ES-I3 (cell line): Measurements from ENCODE around the gene SCFD2.
"Not testable (repeated sequence)": the region's sequence is repeated elsewhere in the genome, so short reads cannot be mapped to it uniquely, and the experiment has no call there.

ENCODE experiments used
- H3K36me3 ChIP-seq: 2 replicates; pipeline ENCODE4 v1.6.1; 2013; ENCODE audit warnings: mild to moderate bottlenecking, low read length, control low read depth, moderate library complexity; ENCODE audit not compliant: insufficient read depth
- H3K4me1 ChIP-seq: 2 replicates; pipeline ENCODE4 v1.6.1; 2013; ENCODE audit warnings: mild to moderate bottlenecking, control low read depth, low read length; ENCODE audit not compliant: insufficient read depth
- H3K9ac ChIP-seq: 2 replicates; pipeline ENCODE4 v1.6.1; 2013; ENCODE audit warnings: low read depth, mild to moderate bottlenecking, low read length, moderate library complexity
- H3K9me3 ChIP-seq: 2 replicates; pipeline ENCODE4 v1.6.1; 2013; ENCODE audit warnings: mild to moderate bottlenecking, low read length, moderate library complexity; ENCODE audit not compliant: control insufficient read depth, insufficient read depth

Gene SCFD2

DNA sequence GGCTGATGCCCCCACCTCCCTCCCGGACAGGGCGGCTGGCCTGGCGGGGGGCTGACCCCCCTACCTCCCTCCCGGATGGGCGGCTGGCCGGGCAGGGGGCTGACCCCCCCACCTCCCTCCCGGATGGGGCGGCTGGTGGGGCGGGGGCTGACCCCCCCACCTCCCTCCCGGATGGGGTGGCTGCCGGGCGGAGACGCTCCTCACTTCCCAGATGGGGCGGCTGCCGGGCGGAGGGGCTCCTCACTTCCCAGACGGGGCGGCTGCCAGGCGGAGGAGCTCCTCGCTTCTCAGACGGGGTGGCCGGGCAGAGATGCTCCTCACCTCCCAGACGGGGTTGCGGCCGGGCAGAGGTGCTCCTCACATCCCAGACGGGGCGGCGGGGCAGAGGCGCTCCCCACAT is 127.5 kb downstream of the SCFD2 start:
- not testable (repeated sequence) for H3K9ac ChIP-seq, H3K36me3 ChIP-seq, H3K4me1 ChIP-seq, H3K9me3 ChIP-seq

DNA sequence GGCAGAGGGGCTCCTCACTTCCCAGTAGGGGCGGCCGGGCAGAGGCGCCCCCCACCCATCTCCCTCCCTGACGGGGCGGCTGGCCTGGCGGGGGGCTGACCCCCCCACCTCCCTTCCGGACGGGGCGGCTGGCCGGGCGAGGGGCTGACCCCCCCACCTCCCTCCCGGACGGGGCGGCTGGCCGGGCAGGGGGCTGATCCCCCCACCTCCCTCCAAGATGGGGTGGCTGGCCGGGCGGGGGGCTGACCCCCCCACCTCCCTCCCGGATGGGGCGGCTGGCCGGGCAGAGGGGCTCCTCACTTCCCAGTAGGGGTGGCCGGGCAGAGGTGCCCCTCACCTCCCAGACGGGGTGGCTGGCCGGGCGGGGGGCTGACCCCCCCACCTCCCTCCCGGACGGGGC is 128.1 kb downstream of the SCFD2 start:
- not testable (repeated sequence) for H3K9ac ChIP-seq, H3K36me3 ChIP-seq, H3K4me1 ChIP-seq, H3K9me3 ChIP-seq

DNA sequence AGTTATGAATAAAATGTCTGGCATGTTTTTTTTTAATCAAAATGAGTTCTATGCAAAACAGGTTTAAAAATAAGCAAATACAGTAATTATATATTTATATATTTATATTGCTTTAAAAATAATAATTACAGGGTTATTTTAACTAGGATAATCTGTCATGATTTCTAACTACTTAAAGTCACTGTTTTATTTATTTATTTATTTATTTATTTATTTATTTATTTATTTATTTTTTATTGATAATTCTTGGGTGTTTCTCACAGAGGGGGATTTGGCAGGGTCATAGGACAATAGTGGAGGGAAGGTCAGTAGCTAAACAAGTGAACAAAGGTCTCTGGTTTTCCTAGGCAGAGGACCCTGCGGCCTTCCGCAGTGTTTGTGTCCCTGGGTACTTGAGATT is 129.2 kb downstream of the SCFD2 start:
- not testable (repeated sequence) for H3K4me1 ChIP-seq, H3K9me3 ChIP-seq, H3K9ac ChIP-seq, H3K36me3 ChIP-seq

DNA sequence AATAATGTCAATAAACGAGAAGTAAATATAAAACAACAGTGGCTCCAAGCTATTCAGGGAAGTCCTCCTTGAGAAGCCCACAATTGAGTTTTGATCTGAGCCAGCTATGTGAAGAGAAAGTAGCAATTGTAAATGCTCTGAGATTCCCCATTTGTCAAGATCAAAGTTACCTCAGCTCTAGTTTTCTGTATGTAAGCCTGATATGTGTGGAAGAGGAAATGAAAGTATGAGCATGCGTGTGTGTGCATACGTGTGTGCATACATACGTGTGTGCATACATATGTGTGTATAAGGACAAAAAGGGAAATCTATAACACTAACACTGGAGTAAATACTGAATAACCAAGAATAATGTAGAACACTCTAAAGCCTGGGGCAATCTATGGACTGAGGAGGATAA is 130.3 kb downstream of the SCFD2 start:
- no peak overlapping the region for H3K9ac ChIP-seq

DNA sequence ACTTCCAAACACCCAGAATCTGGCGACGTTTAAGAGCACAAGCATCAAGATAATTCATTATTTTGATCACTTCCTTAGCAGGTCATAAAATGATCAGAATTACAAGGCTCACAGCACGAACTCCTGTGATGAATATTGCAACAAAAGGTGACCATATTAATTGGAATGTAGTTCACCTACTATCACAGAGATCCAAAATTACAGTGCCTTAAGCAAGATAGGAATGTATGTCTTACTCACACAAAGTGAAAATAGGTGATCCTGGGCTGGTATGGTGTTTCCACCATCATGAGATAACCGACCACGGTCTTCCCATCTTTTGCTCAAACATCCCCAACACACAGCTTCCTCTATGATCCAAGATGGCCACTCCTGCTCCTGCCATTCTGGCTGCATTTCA is 131.2 kb downstream of the SCFD2 start:
- Histone ChIP-seq H3K4me1 (no peaks in the 10 kb centered on the region), H3K9me3 (no peaks in the 10 kb centered on the region)

More for the DNA sequence above, 130.3 kb downstream of the SCFD2 start:
- Histone ChIP-seq H3K36me3 (no peaks in the 10 kb centered on the region), H3K4me1 (no peaks in the 10 kb centered on the region), H3K9me3 (no peaks in the 10 kb centered on the region)

DNA sequence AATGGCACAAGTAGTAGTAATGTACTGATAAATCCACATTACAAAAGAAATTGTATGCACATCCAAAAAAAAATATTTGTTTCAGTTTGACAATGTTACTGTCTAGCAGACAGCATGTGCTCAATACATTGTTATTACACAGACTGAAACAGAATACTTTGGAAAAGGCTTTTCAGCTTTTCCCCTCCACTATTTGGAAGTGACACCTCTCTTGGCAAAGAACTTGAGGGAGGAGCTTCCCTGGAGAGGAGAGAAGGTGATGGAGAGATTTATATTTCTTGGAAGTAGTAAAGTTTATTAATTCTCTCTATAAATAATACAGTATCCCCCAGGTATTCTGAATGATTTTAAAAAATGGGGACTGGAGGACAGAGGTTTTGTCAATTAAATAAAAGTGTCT is 131.8 kb downstream of the SCFD2 start:
- no peaks in the 10 kb centered on the region for H3K4me1 ChIP-seq
- no peaks in the 10 kb centered on the region for H3K9me3 ChIP-seq
- no peak overlapping the region for H3K9ac ChIP-seq
- H3K36me3 ChIP-seq = no peaks in the 10 kb centered on the region

More for the DNA sequence above, 131.2 kb downstream of the SCFD2 start:
- Histone ChIP-seq H3K9ac (no peak overlapping the region), H3K36me3 (no peaks in the 10 kb centered on the region)

DNA sequence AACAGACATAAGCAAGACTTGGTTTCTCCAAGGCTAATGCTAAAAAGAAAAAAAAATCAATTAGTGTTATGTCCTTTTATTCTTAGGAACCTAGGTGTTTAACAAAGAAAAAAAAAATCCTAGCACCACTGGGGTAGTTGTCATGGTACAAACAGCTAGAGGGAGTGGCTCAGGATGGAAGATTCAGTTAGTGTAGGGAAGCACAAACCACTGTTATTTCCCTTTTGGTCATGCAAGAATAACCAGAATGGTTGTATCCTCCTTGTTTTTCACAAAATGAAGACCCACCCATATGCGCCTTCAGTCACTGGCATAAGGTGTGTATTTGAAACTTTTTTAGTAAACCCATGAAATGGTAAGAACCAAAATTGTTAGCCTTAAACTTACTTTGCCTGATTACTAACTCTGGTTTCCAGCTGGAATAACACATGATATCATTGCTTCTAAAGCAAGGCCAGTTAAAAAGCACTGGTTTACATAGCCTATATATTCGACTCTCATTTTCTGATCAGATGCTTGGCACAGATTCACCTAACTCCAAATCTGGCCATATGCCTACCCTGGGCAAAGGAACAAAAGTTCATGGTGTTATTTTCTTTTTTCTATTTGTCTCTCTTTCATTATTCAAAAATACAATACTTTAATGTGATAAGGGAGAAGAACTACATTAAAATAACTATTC is 132.6 kb downstream of the SCFD2 start:
- Histone ChIP-seq H3K9ac (no peak overlapping the region), H3K9me3 (no peaks in the 10 kb centered on the region), H3K4me1 (no peaks in the 10 kb centered on the region), H3K36me3 (no peaks in the 10 kb centered on the region)

DNA sequence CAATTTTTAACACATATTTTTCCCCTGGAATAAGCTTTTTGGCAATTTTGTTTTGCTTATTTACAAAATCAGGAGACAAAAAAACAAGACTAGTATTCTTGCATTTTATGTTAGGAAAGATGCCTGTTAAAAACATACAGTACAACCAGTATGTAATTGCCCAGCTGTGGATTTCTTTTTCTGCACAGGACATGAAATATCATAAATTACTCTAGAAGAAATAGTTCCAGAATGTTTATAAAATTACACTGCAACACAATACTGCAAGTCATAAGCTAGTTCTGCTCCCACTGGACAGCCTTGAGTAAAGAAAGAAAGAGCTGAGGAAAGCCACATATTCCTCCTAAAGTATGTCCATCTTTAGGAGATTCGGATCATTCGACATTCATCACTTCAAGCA is 133.5 kb downstream of the SCFD2 start:
- Histone ChIP-seq H3K9me3 (no peaks in the 10 kb centered on the region), H3K4me1 (no peaks in the 10 kb centered on the region), H3K9ac (no peak overlapping the region), H3K36me3 (no peaks in the 10 kb centered on the region)

DNA sequence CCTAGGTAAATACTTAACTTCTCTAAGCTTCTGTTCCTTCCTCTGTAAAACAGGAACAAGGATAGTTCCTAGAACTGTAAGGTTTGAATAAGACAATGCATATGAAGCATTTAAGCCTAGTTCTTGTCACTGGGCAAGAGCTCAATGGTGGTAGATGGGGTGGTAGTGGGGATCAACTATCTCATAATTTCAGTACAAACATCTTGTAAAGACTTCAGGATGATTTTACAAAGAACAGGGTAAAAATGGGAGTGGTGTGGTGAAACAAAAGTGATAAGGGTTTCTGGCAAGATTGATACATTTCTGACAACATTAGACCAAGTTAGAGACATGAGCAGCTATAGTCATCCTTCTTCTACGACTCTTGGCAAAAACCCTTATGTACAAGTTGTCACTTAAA is 137.8 kb downstream of the SCFD2 start:
- Histone ChIP-seq H3K36me3 (no peaks in the 10 kb centered on the region), H3K9me3 (no peaks in the 10 kb centered on the region), H3K4me1 (no peaks in the 10 kb centered on the region), H3K9ac (no peak overlapping the region)

DNA sequence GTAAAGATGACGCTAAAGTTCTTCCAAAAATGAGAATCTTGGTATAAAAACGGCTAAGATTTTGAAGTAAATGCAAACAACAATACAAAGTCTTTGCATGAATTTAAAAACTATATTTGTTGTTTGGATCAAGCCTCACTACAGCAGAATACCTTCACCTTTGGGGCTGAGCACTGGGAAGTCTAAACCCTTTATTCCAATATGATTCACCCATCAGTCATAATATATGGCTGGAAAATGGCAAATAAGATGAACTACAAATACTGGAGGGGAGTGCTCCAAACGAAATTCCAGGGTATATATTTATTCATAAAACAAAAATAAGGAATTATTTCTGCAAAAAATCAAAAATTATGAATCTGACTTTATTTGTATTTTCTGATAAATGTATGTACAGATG is 138.4 kb downstream of the SCFD2 start:
- Histone ChIP-seq H3K9me3 (no peaks in the 10 kb centered on the region), H3K4me1 (no peaks in the 10 kb centered on the region), H3K9ac (no peak overlapping the region), H3K36me3 (no peaks in the 10 kb centered on the region)

DNA sequence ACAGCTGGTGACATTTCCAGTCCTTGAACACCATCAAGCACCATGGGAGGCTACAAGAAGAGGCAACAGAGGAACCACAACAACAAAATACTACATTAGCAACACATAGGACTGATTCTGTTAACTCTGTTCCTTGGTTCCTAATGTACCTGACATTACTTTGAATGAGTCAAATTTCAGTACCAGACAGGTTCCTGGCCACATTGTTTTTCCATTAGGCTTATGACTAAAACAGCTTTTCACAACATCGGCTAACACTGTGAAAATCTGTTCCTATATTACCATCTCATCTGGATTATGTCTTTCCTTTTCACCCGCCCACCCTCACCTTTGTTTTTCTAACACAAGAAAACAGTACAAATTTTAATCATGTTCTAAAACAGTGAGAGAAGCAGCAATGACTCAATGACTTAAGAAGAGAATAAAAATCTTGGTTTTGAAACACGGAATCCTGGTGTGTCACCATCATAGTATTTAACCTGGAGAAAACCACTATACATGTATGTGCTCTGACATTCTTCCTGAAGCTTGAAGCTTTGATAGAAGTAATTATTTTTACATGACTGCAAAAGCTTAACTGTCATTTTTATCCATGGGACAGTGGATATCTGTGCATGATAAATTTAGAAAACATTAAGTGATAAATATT is 143.9 kb downstream of the SCFD2 start:
- Histone ChIP-seq H3K9ac (no peak overlapping the region), H3K36me3 (no peaks in the 10 kb centered on the region), H3K4me1 (no peaks in the 10 kb centered on the region), H3K9me3 (no peaks in the 10 kb centered on the region)

DNA sequence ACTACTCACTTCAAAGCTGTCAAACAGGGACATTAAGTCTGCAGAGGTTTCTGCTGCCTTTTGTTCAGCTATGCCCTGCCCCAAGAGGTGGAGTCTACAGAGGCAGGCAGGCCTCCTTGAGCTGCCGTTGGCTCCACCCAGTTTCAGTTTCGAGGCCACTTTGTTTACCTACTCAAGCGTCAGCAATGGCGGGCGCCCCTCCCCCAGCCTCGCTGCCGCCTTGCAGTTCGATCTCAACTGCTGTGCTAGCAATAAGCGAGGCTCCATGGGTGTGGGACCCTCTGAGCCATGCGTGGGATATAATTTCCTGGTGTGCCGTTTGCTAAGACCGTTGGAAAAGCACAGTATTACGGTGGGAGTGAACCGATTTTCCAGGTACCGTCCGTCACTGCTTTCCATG is 146.7 kb downstream of the SCFD2 start:
- H3K9ac ChIP-seq, H3K9me3 ChIP-seq, H3K4me1 ChIP-seq, H3K36me3 ChIP-seq: not testable (repeated sequence)

DNA sequence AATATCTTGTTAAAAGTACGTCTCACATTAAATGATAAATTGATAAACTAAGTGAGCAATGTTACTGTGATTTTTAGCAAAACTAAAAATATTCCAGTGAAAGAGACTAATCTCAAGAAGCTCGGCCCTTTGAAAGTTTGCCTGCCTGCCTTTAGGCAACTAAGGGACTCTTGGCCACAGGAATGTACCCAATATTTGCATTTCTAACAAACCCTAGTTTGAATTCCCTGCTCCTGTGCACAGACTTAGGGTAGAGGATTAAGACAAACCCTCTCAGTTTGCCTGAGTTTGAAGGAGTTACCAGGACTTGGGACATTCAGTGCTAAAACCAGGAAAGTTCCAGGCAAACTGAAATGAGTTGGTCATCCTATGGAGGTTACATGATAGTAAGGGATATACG is 157.1 kb downstream of the SCFD2 start:
- no peaks in the 10 kb centered on the region for H3K9me3 ChIP-seq
- peaks cover 10% of the 10 kb centered on the region; the same call in 1 of the 2 replicates for H3K4me1 ChIP-seq
- no peak overlapping the region for H3K9ac ChIP-seq
- no peaks in the 10 kb centered on the region for H3K36me3 ChIP-seq

DNA sequence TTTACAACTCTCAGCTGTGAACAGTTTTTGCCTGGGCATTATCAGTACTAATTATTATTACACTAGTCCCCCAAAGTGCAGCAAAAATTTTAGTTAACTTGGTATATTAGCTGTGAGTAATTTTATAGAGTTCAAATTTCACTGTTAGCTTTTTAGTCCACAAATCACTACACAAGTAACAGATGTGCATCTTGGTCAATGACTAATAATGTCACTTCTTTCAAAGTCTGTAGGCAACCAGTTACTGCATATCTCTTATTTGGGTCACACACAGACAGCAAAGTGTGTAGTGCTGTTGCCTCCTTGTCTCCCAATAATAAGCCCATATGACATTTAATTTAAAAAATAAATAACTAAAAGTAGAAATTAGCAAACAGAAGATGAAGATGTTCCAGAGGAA is 159.9 kb downstream of the SCFD2 start:
- Histone ChIP-seq H3K36me3 (no peaks in the 10 kb centered on the region), H3K4me1 (peaks cover 10% of the 10 kb centered on the region; the same call in 1 of the 2 replicates), H3K9ac (no peak overlapping the region), H3K9me3 (no peaks in the 10 kb centered on the region)

DNA sequence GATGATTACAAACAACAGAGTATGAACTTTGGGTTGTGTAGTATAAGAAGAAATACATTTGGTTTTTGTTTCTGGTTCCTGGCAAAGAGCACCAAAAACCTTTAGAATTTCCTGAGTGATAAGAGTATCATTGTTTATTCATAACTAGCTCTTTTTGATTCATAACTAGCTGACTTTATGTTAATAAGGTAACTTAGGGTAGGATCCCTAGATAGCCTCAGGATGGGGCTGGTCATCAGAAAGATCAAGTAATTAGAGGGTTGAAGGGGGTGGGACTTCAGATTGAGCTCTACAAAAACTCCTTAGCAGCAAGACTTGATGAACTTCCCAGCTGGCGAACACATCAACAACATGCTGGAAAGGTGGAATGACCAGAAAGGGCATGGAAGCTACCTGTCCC is 166.5 kb downstream of the SCFD2 start:
- no peaks in the 10 kb centered on the region for H3K36me3 ChIP-seq
- no peaks in the 10 kb centered on the region for H3K9me3 ChIP-seq
- no peaks in the 10 kb centered on the region for H3K4me1 ChIP-seq
- no peak overlapping the region for H3K9ac ChIP-seq
